Measurements from ENCODE around the gene SOCS1. TPM values are rescaled to one million over a fixed set of nuclear protein-coding genes. Genes with fewer than 3 reads are reported as not detected.

Gene SOCS1
- total RNA-seq, 1 donor from 2014 or later, result 0.79 TPM

GRCh38 chr16:11213373-11213772 is 42.6 kb downstream of the SOCS1 start:
- H3K4me3 ChIP-seq (ENCODE audit: low read depth, low read length), result no peak overlapping the region
- H3K27me3 ChIP-seq (ENCODE audit: control insufficient read depth, insufficient read depth, low read length), result no peaks in the 10 kb centered on the region
- no peaks in the 10 kb centered on the region for H3K36me3 ChIP-seq (ENCODE audit: control insufficient read depth, insufficient read depth, low read length)
- TF ChIP-seq CTCF (IDR thresholded peaks at IDR 0.05; ENCODE audit: insufficient read depth, low read length, severe bottlenecking), result no peak
- FAIRE-seq (no peak), DNase-seq (ENCODE audit: low read depth) (no peak)

GRCh38 chr16:11212798-11213196 is 43.2 kb downstream of the SOCS1 start:
- H3K36me3 ChIP-seq (ENCODE audit: control insufficient read depth, insufficient read depth, low read length), result no peaks in the 10 kb centered on the region
- FAIRE-seq (no peak), DNase-seq (ENCODE audit: low read depth) (no peak)
- no peaks in the 10 kb centered on the region for H3K27me3 ChIP-seq (ENCODE audit: control insufficient read depth, insufficient read depth, low read length)
- no peak overlapping the region for H3K4me3 ChIP-seq (ENCODE audit: low read depth, low read length)
- no peak for TF ChIP-seq CTCF (IDR thresholded peaks at IDR 0.05; ENCODE audit: insufficient read depth, low read length, severe bottlenecking)

GRCh38 chr16:11211977-11212797 is 43.8 kb downstream of the SOCS1 start:
- DNase-seq (ENCODE audit: low read depth), result no peak
- no peaks in the 10 kb centered on the region for H3K36me3 ChIP-seq (ENCODE audit: control insufficient read depth, insufficient read depth, low read length)
- H3K27me3 ChIP-seq (ENCODE audit: control insufficient read depth, insufficient read depth, low read length), result no peaks in the 10 kb centered on the region
- H3K4me3 ChIP-seq (ENCODE audit: low read depth, low read length), result no peak overlapping the region
- TF ChIP-seq CTCF (IDR thresholded peaks at IDR 0.05; ENCODE audit: insufficient read depth, low read length, severe bottlenecking), result no peak
- FAIRE-seq, result no peak

GRCh38 chr16:11211061-11211976 is 44.7 kb downstream of the SOCS1 start:
- Histone ChIP-seq H3K36me3 (ENCODE audit: control insufficient read depth, insufficient read depth, low read length) (no peaks in the 10 kb centered on the region), H3K27me3 (ENCODE audit: control insufficient read depth, insufficient read depth, low read length) (no peaks in the 10 kb centered on the region), H3K4me3 (ENCODE audit: low read depth, low read length) (no peak overlapping the region)
- DNase-seq (ENCODE audit: low read depth), result no peak
- peak; percentile 3 for TF ChIP-seq CTCF (IDR thresholded peaks at IDR 0.05; ENCODE audit: insufficient read depth, low read length, severe bottlenecking)
- no peak for FAIRE-seq

GRCh38 chr16:11210260-11210659 is 45.7 kb downstream of the SOCS1 start:
- TF ChIP-seq CTCF (IDR thresholded peaks at IDR 0.05; ENCODE audit: insufficient read depth, low read length, severe bottlenecking), result no peak
- DNase-seq (ENCODE audit: low read depth), result no peak
- H3K27me3 ChIP-seq (ENCODE audit: control insufficient read depth, insufficient read depth, low read length), result no peaks in the 10 kb centered on the region
- no peaks in the 10 kb centered on the region for H3K36me3 ChIP-seq (ENCODE audit: control insufficient read depth, insufficient read depth, low read length)
- no peak overlapping the region for H3K4me3 ChIP-seq (ENCODE audit: low read depth, low read length)
- no peak for FAIRE-seq
